ENCODE measurements around the gene ANK2.

The ANK2 gene

DNA sequence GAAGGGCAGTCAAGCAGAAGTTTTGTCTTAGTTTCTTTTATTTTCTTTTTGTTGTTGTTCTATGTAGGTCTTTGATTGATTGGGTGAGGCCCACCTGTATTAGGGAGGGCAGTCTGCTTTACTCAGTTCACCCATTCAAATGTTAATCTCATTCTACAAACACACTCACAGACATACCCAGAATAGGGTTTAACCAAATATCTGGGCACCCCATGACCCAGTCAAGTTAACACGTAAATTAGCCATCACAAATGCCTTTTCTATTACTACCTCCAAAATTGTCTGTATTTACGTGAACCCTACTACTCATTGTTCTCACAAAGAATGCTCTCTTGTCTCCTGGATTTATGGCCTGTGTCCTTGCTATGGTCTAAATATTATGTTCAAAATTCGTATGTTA, 339.7 kb downstream of the ANK2 start:
- Histone ChIP-seq H3K4me2 (ENCODE audit: insufficient read depth, low read length) (no peak overlapping the region), H3K27me3 (ENCODE audit: insufficient read depth, low read length, poor library complexity) (peaks cover 4% of the 10 kb centered on the region), H3K79me2 (ENCODE audit: insufficient read depth, low read length) (no peaks in the 10 kb centered on the region), H3K36me3 (ENCODE audit: insufficient read depth, low read length) (no peaks in the 10 kb centered on the region), H2AFZ (ENCODE audit: low read depth, low read length) (no peak overlapping the region), H3K9ac (ENCODE audit: low read depth, low read length) (no peak overlapping the region), H3K9me3 (ENCODE audit: insufficient read depth, low read length, severe bottlenecking) (no peaks in the 10 kb centered on the region), H3K27ac (ENCODE audit: low read length) (no peak overlapping the region), H3K4me3 (ENCODE audit: low read depth in 1 of 2, low read length in 2 of 2) (no peak overlapping the region), H3K4me1 (ENCODE audit: insufficient read depth, low read length) (no peaks in the 10 kb centered on the region), H4K20me1 (ENCODE audit: insufficient read depth, low read length) (no peaks in the 10 kb centered on the region)
- no peak for DNase-seq
- no peak for ATAC-seq (ENCODE audit: insufficient read depth, low read depth)
- no peak for TF ChIP-seq EZH2 (IDR thresholded peaks at IDR 0.05; ENCODE audit: borderline replicate concordance, low read depth, low read length, severe bottlenecking)
- TF ChIP-seq, protein P1, sequence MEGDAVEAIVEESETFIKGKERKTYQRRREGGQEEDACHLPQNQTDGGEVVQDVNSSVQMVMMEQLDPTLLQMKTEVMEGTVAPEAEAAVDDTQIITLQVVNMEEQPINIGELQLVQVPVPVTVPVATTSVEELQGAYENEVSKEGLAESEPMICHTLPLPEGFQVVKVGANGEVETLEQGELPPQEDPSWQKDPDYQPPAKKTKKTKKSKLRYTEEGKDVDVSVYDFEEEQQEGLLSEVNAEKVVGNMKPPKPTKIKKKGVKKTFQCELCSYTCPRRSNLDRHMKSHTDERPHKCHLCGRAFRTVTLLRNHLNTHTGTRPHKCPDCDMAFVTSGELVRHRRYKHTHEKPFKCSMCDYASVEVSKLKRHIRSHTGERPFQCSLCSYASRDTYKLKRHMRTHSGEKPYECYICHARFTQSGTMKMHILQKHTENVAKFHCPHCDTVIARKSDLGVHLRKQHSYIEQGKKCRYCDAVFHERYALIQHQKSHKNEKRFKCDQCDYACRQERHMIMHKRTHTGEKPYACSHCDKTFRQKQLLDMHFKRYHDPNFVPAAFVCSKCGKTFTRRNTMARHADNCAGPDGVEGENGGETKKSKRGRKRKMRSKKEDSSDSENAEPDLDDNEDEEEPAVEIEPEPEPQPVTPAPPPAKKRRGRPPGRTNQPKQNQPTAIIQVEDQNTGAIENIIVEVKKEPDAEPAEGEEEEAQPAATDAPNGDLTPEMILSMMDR (IDR thresholded peaks at IDR 0.05; ENCODE audit: borderline replicate concordance, extremely low read depth, low read length, poor library complexity, severe bottlenecking): no peak

GRCh38 chr4:113390850-113391249, 341.4 kb downstream of the ANK2 start:
- Histone ChIP-seq H2AFZ (ENCODE audit: low read depth, low read length) (no peak overlapping the region), H3K4me3 (ENCODE audit: low read depth in 1 of 2, low read length in 2 of 2) (no peak overlapping the region)
- ATAC-seq (ENCODE audit: insufficient read depth, low read depth): no peak

DNA sequence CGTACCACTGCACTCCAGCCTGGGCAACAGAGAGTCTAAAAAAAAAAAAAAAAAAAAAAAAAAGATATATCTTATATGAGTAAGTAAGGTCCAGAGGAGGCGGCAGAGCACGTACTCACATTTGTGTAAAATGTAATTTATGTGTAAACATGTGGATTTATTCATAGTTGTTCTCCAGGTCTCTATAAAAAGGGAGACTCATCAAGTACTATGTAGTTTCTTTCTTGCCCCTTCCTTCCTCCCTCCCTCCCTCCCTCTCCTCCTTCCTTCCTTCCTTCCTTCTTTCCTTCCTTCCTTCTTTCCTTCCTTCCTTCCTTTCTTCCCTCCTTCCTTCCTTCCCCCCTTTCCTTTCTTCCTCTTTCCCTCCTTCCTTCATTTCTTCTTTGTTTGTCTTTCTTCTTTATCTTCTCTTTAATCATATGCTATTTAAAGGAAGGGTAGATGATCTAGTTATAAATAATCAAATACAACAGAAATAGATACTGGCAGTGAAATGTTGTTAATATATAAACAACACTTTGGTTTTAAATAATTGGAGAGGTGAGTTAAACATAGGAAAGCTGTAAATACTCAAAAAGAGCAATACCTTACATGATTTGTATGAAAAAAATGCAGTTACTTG, 344.8 kb downstream of the ANK2 start:
- Histone ChIP-seq H3K9me3 (ENCODE audit: insufficient read depth, low read length, severe bottlenecking) (no peaks in the 10 kb centered on the region), H4K20me1 (ENCODE audit: insufficient read depth, low read length) (no peaks in the 10 kb centered on the region), H2AFZ (ENCODE audit: low read depth, low read length) (no peak overlapping the region), H3K27ac (ENCODE audit: low read length) (no peak overlapping the region), H3K4me1 (ENCODE audit: insufficient read depth, low read length) (no peaks in the 10 kb centered on the region), H3K79me2 (ENCODE audit: insufficient read depth, low read length) (no peaks in the 10 kb centered on the region), H3K9ac (ENCODE audit: low read depth, low read length) (no peak overlapping the region), H3K4me3 (ENCODE audit: low read depth in 1 of 2, low read length in 2 of 2) (no peak overlapping the region), H3K36me3 (ENCODE audit: insufficient read depth, low read length) (no peaks in the 10 kb centered on the region), H3K4me2 (ENCODE audit: insufficient read depth, low read length) (no peak overlapping the region), H3K27me3 (ENCODE audit: insufficient read depth, low read length, poor library complexity) (peaks cover 8% of the 10 kb centered on the region)
- ATAC-seq (ENCODE audit: insufficient read depth, low read depth): no peak
- TF ChIP-seq, protein P1 (IDR thresholded peaks at IDR 0.05; ENCODE audit: borderline replicate concordance, extremely low read depth, low read length, poor library complexity, severe bottlenecking): no peak
- no peak for TF ChIP-seq EZH2 (IDR thresholded peaks at IDR 0.05; ENCODE audit: borderline replicate concordance, low read depth, low read length, severe bottlenecking)
- DNase-seq: no peak

More at GRCh38 chr4:113390850-113391249, 341.4 kb downstream of the ANK2 start:
- H3K4me1 ChIP-seq (ENCODE audit: insufficient read depth, low read length): no peaks in the 10 kb centered on the region
- H4K20me1 ChIP-seq (ENCODE audit: insufficient read depth, low read length): no peaks in the 10 kb centered on the region
- no peaks in the 10 kb centered on the region for H3K36me3 ChIP-seq (ENCODE audit: insufficient read depth, low read length)
- peaks cover 3% of the 10 kb centered on the region for H3K27me3 ChIP-seq (ENCODE audit: insufficient read depth, low read length, poor library complexity)
- H3K27ac ChIP-seq (ENCODE audit: low read length): no peak overlapping the region
- no peaks in the 10 kb centered on the region for H3K79me2 ChIP-seq (ENCODE audit: insufficient read depth, low read length)
- H3K9ac ChIP-seq (ENCODE audit: low read depth, low read length): no peak overlapping the region
- H3K9me3 ChIP-seq (ENCODE audit: insufficient read depth, low read length, severe bottlenecking): no peaks in the 10 kb centered on the region
- no peak overlapping the region for H3K4me2 ChIP-seq (ENCODE audit: insufficient read depth, low read length)
- TF ChIP-seq, protein P1 (IDR thresholded peaks at IDR 0.05; ENCODE audit: borderline replicate concordance, extremely low read depth, low read length, poor library complexity, severe bottlenecking): no peak
- TF ChIP-seq EZH2 (IDR thresholded peaks at IDR 0.05; ENCODE audit: borderline replicate concordance, low read depth, low read length, severe bottlenecking): no peak
- no peak for DNase-seq
